ENCODE measurements around the gene ATXN7.

ATXN7 gene

DNA sequence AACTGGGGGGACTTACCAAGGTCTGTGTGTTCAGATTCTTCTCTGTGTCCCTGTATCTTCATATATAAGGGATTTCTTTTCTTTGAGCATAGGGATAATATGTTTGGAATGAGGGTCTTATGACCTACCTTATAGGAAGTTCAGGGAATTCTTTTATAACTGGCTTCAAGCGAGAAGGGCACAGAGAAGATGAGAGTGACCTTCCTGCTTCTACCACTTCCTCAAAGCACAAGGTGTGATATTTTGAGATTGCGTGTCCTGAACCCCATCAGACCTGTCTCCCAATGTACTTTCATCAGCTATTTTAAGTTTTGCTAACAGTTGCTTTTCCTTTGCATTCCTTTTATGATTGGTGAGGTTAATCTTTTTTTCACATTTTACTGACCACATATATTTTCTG is 162.7 kb downstream of the ATXN7 start:
- no peak for DNase-seq

DNA sequence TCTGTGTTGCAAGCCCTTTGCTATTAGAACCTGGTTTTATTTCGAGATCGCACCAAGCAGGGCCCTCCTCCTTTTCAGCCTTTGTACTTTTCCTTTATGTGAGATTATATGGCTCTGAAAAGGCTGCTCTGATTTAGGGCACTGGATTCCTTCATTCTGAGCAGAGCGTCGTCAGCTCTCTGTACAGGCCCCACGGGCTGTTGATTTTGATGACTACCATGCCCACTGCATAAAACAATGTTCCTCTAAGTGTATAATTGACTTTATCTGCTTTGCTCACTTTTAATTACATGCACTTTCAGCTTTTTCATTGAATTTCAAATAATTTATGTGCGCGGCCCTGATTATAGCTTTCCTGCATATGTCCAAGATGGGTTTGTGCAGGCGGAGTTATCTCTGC is 164.0 kb downstream of the ATXN7 start:
- no peak for DNase-seq

DNA sequence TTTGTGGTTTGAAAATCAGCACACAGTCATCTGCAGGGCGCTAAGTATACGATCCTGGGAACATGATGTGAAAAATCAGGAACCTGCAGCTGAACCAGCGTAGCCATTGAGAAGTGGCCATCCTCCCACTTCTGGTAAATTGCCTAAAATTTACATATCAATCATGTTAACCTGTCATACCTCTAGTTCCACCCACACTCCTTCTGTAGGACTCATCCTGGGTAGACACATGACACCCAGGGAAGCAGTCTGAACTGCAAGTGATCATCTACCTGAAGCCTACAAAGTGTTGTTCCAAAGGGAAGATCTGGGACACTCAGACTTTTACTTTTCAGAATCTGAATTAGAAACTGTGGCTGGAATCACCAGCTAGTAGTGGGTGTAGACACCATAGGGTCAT is 165.1 kb downstream of the ATXN7 start:
- no peak for DNase-seq

DNA sequence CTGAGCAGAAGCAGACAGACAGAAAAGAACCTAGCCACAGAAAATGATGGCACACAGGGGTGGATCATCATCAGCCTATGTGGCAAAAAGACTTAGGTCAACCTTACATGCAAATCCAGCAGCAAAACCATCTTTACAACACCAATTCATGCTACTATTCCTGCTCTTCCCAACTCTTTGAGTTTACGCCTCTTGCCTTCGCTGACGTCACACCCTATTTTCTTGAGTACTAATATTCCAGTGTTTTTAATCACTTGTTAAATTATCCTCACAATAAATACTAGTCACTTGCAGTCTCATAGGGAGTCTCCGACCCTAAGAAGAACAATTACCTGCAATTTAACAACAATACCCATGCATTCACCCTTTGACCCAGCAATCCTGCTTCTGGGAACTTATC is 165.6 kb downstream of the ATXN7 start:
- DNase-seq = no peak

DNA sequence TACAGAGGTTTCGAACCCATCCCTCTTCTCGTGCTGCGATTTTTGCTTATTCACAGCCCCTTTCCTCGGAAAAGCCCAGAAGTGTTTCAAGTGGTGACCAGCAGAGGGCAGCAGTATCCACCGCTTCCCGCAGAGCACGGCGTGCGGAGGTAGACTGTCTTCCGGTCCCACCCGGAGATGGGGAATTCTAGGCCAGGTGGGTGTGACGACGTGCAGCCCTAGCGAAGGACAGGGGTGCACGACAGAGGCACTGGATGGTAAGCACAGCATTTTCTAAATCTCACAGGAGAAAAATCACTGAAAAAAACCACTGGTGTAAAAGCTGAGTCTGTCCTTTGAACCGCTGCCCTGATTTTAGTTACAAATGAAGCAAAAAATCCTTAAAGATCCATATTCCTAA is 167.1 kb downstream of the ATXN7 start:
- DNase-seq = peak; percentile 83 to 85

DNA sequence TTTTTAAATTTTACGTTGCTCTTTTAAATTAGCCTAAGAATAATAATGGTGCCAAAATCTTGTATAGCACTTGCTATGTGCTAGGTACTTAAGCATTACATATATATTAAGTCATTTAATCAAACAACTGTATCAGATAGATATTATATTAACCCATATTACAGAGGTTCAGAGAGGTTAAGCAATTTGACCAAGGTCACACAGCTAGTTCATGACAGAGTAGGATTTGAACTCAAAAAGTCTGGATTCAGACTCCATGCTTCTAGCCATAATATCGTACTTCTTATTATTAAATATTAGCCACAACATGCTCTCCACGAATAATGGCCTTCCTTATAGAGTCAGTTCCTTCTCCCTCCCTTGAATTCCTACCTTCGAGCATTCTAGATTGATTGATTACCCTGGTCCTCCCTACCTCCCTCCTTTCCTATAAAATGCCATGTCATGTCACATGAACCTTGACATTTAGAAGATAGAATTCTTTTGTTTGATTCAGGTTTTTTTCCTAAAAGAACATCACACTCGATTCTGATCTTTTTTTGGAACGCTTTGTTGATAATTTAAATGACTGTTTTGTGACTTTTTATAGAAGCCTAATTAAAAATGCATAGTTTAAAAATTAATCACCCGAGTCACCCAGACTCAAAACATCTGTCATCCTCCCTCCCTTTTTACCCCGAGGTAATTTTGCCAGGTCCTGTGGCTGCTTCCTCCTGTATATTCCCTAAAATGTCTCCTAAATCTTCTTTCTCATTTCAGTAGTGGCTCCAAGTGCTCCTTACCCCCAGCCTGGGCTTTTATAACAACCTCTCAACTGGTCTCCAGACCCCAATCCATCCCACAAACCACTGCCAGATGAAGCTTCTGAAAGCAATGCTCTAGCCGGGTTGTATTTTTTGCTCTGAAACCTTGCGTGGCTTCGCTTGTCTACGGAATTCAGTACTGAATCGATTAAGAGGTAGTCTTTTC is 168.2 kb downstream of the ATXN7 start:
- DNase-seq = no peak

DNA sequence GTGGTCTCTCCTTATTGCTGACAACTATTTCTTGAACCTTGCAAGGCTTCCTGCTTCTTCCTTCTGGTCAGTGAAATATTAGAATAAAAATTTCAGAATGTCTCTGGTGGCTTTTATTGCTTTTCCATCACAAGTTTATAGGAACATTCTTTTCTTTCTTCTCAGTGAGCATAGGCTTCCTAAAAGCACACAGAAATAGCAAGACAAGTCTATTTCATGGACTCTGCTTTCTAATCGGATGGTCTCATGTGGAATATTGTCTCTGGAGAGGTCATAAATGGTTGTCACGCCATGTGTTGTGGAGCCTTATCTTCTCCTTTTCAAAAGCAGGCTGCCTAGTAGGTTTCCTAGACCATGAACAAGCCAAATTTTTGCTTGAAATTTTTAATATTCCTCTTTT is 169.4 kb downstream of the ATXN7 start:
- no peak for DNase-seq

DNA sequence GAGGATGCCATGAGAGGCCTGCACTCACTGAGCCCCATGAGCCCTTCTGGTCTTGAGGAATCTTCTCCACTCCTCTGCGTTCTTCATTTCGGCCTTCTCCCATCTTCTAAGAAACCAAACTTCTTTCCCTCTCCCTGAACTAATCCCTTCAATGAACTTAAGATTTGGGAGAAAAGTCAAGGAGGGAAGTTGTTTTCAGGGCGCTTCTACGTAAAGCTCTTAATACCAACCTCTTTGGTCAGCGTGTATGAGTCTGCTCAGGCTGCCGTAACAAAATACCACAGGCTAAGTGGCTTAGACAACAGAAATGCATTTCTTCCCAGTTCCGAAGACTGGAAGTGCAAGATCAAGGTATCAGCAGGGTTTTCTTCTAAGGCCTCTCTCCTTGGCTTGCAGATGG is 173.4 kb downstream of the ATXN7 start:
- no peak for DNase-seq

DNA sequence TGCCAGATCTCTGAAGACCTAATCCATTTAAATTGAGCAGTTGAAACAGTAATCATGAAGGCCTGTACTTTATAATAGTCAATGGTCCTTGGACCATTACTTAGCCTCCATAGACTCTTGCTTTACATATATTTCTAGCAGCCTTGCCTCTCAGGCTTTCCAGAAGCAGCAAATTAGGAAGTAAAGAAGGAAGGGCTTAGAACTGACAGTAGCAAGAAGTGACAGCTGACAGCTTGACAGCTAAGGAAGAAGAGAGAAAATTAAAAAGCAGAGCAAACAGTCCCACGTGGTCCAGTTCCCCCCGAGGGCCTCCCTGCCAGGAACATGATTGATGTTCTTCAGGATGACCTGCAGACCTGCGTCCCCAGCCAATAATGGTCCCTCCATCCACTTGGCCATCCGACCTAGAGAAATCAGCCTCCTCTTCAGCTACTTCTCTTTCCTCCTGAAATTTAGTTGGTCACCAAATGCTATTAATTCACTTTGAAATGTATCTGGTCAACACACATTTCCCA is 174.6 kb downstream of the ATXN7 start:
- no peak for DNase-seq

DNA sequence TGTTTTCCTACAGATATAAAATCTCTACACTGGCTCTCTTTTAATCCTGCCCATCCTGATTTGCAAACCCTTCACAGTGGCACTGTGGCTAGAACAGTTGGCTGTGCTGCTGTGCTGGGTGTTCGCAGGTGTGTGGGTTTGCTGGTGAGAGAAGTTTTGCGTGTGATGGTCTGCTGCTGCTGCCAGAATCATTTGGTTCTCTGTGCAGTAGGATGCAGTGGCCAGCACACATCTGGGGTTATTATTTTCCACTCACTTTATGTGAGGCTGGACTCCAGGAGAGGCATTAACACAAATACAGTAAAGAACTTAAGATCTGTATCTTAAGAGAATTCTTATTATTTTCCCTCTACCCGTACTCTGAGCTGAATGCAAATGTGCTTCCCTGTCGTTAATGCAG is 175.7 kb downstream of the ATXN7 start:
- no peak for DNase-seq

DNA sequence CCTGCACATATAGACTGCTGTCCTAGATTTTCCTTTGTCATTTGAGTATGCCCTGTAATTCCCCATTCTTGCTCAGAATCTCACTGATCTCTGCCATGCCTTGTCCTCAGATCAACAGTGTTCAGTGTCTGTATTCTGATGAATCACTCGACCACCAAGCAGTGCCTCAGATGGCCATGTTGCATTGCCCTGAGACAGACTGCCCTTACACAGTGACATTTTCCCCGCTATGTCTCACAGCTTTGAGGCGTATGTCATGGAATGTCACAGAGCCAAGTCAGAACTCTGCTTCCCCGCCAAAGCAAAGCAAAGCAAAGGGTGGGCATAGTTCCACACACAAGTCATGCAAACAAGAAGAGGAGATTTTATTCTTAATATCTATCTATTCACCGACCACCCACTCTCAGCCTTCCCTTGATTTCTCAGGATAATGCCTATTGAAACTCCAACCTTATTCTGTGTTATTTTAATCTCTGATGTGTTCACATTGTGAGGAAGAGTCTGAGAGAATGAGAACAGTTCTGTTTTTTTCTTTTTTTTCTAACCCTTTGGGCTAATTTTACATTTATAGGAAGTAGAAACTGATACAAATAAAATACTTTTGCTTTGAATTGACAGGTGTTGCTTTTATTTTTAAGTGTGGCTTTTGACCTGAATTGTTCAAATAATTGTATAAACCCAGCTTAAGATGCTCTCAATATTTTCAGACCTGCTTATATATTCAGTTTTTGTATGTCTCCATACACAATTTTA is 176.5 kb downstream of the ATXN7 start:
- no peak for DNase-seq

DNA sequence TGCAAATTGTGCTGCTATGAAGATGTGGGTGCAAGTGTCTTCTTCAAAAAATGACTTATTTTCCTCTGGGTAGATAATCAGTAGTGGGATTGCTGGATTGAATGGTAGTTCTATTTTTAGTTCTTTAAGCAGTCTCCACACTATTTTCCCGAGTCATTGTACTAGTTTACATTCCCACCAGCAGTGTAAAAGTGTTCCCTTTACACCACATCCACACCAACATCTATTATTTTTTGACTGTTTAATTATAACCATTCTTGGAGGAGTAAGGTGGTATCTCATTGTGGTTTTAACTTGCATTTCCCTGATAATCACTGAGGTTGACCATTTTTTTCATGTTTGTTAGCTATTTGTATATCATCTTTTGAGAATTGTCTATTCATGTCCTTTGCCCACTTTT is 179.3 kb downstream of the ATXN7 start:
- no peak for DNase-seq

DNA sequence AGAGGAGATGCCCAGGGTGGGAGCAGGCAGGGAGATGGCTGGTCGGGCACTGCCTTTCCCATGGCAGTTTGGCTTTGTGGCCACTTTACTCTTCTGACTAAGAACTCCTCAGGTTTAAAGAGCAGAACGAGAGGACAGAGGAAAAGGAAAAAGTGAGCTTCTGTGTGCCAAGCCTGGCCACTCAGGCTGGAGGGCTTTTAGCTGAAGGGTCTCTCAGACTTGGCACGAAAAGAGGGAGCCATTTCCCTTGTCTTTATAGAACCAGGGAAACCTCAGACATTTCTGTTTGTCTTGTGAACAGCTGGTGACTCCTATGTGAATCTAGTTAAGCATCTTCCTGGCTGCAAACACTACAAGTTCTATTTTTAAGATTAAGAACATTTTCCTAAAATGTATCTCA is 182.9 kb downstream of the ATXN7 start:
- no peak for DNase-seq

DNA sequence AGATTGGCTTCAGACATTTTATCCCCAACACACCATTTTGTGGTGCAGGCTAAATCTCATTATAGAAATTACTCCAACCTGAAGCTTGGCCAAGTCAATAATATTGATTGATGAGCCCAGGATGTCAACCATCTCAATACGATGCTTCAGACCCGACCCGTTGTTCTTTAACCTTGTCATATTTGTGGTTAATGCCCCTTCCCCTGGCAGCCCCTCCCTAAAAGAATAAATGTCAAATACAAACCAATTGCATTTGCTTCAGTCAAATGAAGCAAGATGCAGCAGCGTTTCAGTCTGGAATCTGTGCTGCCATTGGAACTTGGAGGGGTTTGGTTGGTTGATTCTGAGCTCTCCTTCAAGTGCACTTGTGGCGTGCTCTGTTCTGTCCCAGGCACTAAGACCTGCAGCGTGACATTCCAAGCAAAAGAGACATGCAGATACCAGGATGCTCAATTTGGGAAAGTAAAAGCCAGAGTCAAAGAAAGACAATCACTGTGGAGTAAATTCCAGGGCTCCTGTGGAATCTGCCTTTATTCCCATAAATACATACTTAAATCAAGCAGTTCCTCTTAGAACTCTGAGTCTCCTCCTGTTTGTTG is 183.4 kb downstream of the ATXN7 start:
- no peak for DNase-seq

DNA sequence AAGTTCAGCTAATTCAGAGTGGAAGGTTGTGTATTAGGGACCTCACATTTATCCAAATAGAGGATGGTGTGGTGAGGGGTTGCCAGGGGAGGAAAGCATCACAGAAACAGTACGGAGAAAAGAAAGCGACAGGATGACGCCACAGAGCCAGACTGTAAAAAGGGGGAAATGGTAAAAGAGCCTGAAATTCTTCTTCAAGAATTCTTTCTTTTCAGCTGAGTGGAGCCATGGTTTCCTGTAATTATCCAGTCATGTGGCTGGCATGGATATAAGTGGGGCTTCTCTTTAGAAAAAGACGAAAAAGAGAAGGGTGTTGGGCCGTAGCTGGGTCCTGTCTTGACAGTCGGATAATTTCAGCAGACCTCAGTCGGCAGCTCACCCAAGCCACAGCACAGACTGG is 184.1 kb downstream of the ATXN7 start:
- no peak for DNase-seq

DNA sequence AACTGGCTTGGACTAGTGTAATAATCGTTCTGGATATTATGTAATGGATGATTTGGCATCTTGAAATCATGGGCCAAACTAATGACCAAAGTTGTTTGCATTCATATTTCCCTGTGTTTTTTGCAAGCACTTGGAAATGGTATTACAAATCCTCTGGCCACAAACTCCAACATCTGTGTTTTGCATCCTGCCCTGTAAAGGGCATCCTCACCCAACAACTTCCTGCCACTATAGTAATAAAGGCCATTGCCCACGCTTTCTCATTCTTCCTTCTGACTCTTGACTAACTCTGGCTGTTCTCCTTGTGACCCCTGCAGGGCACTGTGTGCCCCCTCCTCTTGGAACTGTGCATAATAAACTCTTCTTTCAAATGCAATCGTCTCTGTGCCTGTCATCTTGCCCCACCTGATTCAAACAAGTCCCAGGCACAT is 185.0 kb downstream of the ATXN7 start:
- no peak for DNase-seq

DNA sequence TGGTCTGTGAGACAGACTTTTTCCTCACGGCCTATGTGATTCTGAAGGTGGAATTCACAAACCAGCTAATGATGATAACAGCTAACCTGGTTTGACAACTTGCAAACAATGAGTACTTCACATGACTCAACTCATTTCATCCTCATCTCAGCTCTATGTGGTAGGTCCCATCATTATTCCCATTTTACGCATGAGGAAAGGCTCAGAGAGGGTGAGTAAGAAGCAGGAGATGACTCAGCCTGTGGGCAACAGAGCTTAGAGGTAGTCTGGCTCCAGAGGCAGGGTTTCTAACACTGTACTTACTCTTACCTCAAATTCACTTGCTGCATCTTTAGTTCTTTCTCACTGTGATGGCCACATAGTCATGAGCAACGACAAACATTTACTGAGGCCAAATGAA is 185.5 kb downstream of the ATXN7 start:
- no peak for DNase-seq

DNA sequence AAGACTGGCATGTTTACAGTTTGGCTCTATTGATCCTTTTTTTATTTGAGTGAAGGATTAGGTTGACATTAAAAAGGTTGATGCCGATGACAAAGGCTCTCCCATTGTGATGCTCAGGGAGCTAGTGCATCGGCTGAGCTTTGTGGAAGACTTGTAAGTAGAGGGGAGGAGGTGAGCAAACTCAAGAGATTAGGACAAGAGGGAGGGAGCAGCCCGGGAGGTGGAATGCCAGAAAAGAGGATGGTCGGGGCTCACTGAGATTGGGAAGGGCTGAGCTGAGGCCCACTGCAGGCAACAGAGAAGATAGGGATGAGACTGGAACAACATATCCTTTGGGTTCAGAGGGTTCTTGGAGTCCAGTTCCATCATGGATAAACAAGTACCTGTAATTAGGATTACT is 186.2 kb downstream of the ATXN7 start:
- DNase-seq = no peak

Data from CD4-positive, alpha-beta T cell treated with Interleukin-4 for 1 hour (primary cell).